HEK293T (cell line): ENCODE measurements around the gene HMX3.

Source experiments
- FOXM1 ChIP-seq: fragments of 450-650 bp; IDR thresholded peaks from 2 replicates; pipeline ENCODE4 v1.6.1; 2017; ENCODE audit warnings: mild to moderate bottlenecking, borderline replicate concordance
- HDGF ChIP-seq: fragments of 450-650 bp; IDR thresholded peaks from 2 replicates; pipeline ENCODE4 v1.6.1; 2017; ENCODE audit warnings: antibody characterized with exemption, borderline replicate concordance
- SP1 ChIP-seq: fragments of 450-650 bp; IDR thresholded peaks from 2 replicates; pipeline ENCODE4 v1.6.1; 2017
- SUZ12 ChIP-seq: fragments of 450-650 bp; IDR thresholded peaks from 2 replicates; pipeline ENCODE4 v1.6.1; 2016; ENCODE audit warnings: mild to moderate bottlenecking
- ZNF384 ChIP-seq: fragments of 450-650 bp; IDR thresholded peaks from 2 replicates; pipeline ENCODE4 v1.6.1; 2016

DNA sequence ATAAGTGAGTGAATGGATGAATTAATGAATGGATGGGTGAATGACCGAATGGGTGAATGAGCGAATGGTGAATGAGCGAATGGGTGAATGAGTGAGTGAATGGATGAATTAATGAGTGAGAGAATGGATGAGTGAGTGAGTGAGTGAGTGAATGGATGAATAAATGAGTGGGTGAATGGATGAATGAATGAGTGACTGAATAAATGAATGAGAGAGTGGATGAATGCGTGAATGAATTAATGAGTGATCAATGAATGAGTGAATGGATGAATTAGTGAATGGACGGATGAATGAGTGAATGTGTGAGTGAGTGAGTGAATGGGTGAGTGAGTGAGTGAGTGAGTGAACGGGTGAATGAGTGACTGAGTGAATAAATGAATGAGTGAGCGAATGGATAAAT is 49.5 kb upstream of the HMX3 start:
- TF ChIP-seq ZNF384 (no peak), FOXM1 (no peak), SUZ12 (no peak), HDGF (no peak), SP1 (no peak)
